ENCODE measurements around the gene LIN37. TPM values are rescaled to one million over a fixed set of nuclear protein-coding genes. Genes with fewer than 3 reads are reported as not detected.

The LIN37 gene
- total and polyA plus RNA-seq, 2 of the 13 experiments (the other 11 are each of a cell fraction or from before 2014, with no cell fraction given) = 6.3 to 8.7 TPM

DNA sequence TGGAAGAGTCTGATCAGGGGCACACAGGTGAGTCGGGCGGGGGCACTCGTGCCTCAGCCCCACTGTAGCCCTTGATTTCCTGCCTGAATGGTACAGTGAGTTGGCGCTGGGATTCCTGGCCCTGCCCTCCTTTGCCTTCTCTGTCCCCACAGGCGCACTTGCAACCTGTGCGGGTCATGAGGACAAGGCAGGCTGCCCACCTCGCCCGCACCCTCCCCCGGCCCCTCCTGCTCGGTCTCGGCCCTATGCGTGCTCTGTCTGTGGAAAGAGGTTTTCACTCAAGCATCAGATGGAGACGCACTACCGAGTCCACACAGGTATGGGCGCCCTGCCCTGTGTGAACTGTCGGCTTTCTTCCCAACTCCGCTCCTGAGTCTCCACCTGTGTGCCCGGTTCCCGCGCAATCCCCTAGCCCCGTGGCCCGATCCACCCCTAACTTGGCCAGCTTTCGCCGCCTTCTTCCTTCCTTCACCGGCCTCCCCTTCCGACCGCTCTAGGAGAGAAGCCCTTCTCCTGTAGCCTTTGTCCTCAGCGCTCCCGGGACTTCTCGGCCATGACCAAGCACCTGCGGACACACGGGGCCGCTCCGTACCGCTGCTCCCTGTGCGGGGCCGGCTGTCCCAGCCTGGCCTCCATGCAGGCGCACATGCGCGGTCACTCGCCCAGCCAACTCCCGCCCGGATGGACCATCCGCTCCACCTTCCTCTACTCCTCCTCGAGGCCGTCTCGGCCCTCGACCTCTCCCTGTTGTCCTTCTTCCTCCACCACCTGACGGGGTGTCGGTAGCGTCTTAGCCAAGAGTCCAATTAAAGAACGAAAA lies 32.2 kb upstream of the LIN37 start (continued):
- TF ChIP-seq HMGXB3 (CRISPR knock-in tag; IDR thresholded peaks at IDR 0.05; ENCODE audit: borderline replicate concordance) = peak; percentile 18; the same call in 1 of the 2 replicates
- TF ChIP-seq PAX8 (CRISPR knock-in tag; IDR thresholded peaks at IDR 0.05; ENCODE audit: borderline replicate concordance) = peak; percentile 74; the same call in 1 of the 2 replicates
- TF ChIP-seq, protein P1, sequence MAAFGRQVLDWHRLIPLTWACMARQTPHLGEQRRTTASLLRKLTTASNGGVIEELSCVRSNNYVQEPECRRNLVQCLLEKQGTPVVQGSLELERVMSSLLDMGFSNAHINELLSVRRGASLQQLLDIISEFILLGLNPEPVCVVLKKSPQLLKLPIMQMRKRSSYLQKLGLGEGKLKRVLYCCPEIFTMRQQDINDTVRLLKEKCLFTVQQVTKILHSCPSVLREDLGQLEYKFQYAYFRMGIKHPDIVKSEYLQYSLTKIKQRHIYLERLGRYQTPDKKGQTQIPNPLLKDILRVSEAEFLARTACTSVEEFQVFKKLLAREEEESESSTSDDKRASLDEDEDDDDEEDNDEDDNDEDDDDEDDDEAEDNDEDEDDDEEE (CRISPR knock-in tag; IDR thresholded peaks at IDR 0.05) = peak; percentile 72; the same call in 1 of the 2 replicates
- no peak for TF ChIP-seq CBX2 (IDR thresholded peaks at IDR 0.05; ENCODE audit: low read depth, low read length)
- TF ChIP-seq CBX2 (CRISPR knock-in tag; IDR thresholded peaks at IDR 0.05; ENCODE audit: low read depth) = no peak
- TF ChIP-seq, protein P2, sequence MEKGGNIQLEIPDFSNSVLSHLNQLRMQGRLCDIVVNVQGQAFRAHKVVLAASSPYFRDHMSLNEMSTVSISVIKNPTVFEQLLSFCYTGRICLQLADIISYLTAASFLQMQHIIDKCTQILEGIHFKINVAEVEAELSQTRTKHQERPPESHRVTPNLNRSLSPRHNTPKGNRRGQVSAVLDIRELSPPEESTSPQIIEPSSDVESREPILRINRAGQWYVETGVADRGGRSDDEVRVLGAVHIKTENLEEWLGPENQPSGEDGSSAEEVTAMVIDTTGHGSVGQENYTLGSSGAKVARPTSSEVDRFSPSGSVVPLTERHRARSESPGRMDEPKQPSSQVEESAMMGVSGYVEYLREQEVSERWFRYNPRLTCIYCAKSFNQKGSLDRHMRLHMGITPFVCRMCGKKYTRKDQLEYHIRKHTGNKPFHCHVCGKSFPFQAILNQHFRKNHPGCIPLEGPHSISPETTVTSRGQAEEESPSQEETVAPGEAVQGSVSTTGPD (CRISPR knock-in tag; IDR thresholded peaks at IDR 0.05) = no peak; the same call in 1 of the 2 replicates
- no peak for TF ChIP-seq RBAK (CRISPR knock-in tag; IDR thresholded peaks at IDR 0.05)
- peak; percentile 45; the same call in 1 of the 2 replicates for TF ChIP-seq RBFOX2 (IDR thresholded peaks at IDR 0.05; ENCODE audit: low read depth, low read length)
- peak; percentile 95; the same call in 1 of the 2 replicates for TF ChIP-seq ZC3H13 (CRISPR knock-in tag; IDR thresholded peaks at IDR 0.05)
- peak; percentile 66; the same call in 1 of the 2 replicates for TF ChIP-seq KDM5B (CRISPR knock-in tag; IDR thresholded peaks at IDR 0.05; ENCODE audit: borderline replicate concordance)
- no peak for TF ChIP-seq PRDM10 (CRISPR knock-in tag; IDR thresholded peaks at IDR 0.05; ENCODE audit: low read depth)
- peak; percentile 23; the same call in 1 of the 2 replicates for TF ChIP-seq ESRRA (CRISPR knock-in tag; IDR thresholded peaks at IDR 0.05; ENCODE audit: low read depth)
- TF ChIP-seq SNAI1 (CRISPR knock-in tag; IDR thresholded peaks at IDR 0.05; ENCODE audit: borderline replicate concordance) = no peak
- TF ChIP-seq ZNF501 (CRISPR knock-in tag; IDR thresholded peaks at IDR 0.05) = no peak
- no peak for TF ChIP-seq ZNF354B (CRISPR knock-in tag; IDR thresholded peaks at IDR 0.05)
- 0 out of 2 replicates have a peak, but pooled peaks have one; percentile 49 for TF ChIP-seq ZNF431 (CRISPR knock-in tag; IDR thresholded peaks at IDR 0.05; ENCODE audit: borderline replicate concordance, low read depth)
- 0 out of 2 replicates have a peak, but pooled peaks have one; percentile 44 for TF ChIP-seq BCL6 (CRISPR knock-in tag; IDR thresholded peaks at IDR 0.05)
